GM12878 (cell line): Measurements from ENCODE around the gene CELF2. TPM values are rescaled to one million over a fixed set of nuclear protein-coding genes. Genes with fewer than 3 reads are reported as not detected.

ENCODE experiments used
- BHLHE40 ChIP-seq, 2 experiments: fragments of 450-650 bp in 1 of 2; IDR thresholded peaks; 2 replicates each; pipeline ENCODE4 v1.6.1; 2011 to 2017; ENCODE audit warnings: low read depth in 2 of 2, borderline replicate concordance in 1 of 2, improper control_type of control experiment in 1 of 2, low read length in 1 of 2, mild to moderate bottlenecking in 1 of 2
- CTCF ChIP-seq, 3 experiments: IDR thresholded peaks in 2 of 3; conservative IDR thresholded peaks in 1 of 3; 2 replicates each; pipeline ENCODE4 v1.5.1; 2011; ENCODE audit warnings: low read depth in 3 of 3, low read length in 3 of 3, mild to moderate bottlenecking in 3 of 3, control low read depth in 2 of 3, moderate library complexity in 2 of 3, inconsistent platforms in 1 of 3, mixed read lengths in 1 of 3; ENCODE audit not compliant: control insufficient read depth in 2 of 3, insufficient read depth in 1 of 3; ENCODE audit errors: extremely low read depth in 1 of 3
- IRF3 ChIP-seq: fragments of 450-650 bp; IDR thresholded peaks from 2 replicates; pipeline ENCODE4 v1.6.1; 2014; ENCODE audit warnings: mild to moderate bottlenecking
- IRF5 ChIP-seq: fragments of 450-650 bp; IDR thresholded peaks from 2 replicates; pipeline ENCODE4 v1.6.1; 2017; ENCODE audit warnings: borderline replicate concordance
- JUND ChIP-seq: IDR thresholded peaks from 2 replicates; pipeline ENCODE4 v1.6.1; 2012; ENCODE audit warnings: low read depth, mild to moderate bottlenecking, low read length, improper control_type of control experiment, moderate library complexity
- KDM1A ChIP-seq: fragments of 200-600 bp; sonication (generic); IDR thresholded peaks from 2 replicates; pipeline ENCODE4 v1.6.1; 2016; ENCODE audit warnings: borderline replicate concordance
- MEF2B ChIP-seq: fragments of 450-650 bp; IDR thresholded peaks from 2 replicates; pipeline ENCODE4 v1.6.1; 2018; ENCODE audit warnings: mild to moderate bottlenecking, moderate library complexity; ENCODE audit not compliant: partially characterized antibody, poor library complexity, severe bottlenecking
- RB1 ChIP-seq: fragments of 450-650 bp; formaldehyde crosslinking; IDR thresholded peaks from 2 replicates; pipeline ENCODE4 v1.6.1; 2017; ENCODE audit warnings: mild to moderate bottlenecking, borderline replicate concordance
- REST ChIP-seq: IDR thresholded peaks from 2 replicates; pipeline ENCODE4 v1.6.1; 2012; ENCODE audit warnings: mild to moderate bottlenecking, low read depth, low read length
- RUNX3 ChIP-seq: IDR thresholded peaks from 2 replicates; pipeline ENCODE4 v1.6.1; 2012; ENCODE audit warnings: low read length, inconsistent platforms
- TAF1 ChIP-seq: IDR thresholded peaks from 2 replicates; pipeline ENCODE4 v1.6.1; 2011; ENCODE audit warnings: mild to moderate bottlenecking, low read depth, low read length, borderline replicate concordance
- TCF12 ChIP-seq: IDR thresholded peaks from 2 replicates; pipeline ENCODE4 v1.6.1; 2011; ENCODE audit warnings: low read depth, mild to moderate bottlenecking, low read length
- ZZZ3 ChIP-seq: IDR thresholded peaks from 2 replicates; pipeline ENCODE4 v1.6.1; 2011; ENCODE audit warnings: low read depth; ENCODE audit not compliant: control insufficient read depth, insufficient read length
- polyA plus RNA-seq, 11 experiments: library from polyadenylated mRNA; depleted of rRNA in 4 of 11; unstranded in 6 of 11; stranded (reverse) in 5 of 11; fragments of >200 nt; fragmentation: Nextera tagmentation in 4 of 11; fragmentation: Illumina TruSeq in 1 of 11; extraction: Ambion mirVana in 4 of 11; extraction: Trizol in 1 of 11; gene quantifications; 1 replicate in 1 of 11; 2 replicates in 10 of 11; pipeline versions ENCODE4 v1.2.1 to v1.2.3, GENCODE V29; 2011 to 2016; ENCODE audit warnings: inconsistent platforms in 2 of 11, missing spikeins in 2 of 11, low read depth in 1 of 11
- total RNA-seq, 4 experiments: library from RNA; depleted of rRNA in 3 of 4; stranded (reverse); fragments of >200 nt in 3 of 4; fragmentation: Illumina TruSeq in 1 of 4; extraction: Trizol in 1 of 4; gene quantifications; 2 replicates each; pipeline versions ENCODE4 v1.2.1 to v1.2.3, GENCODE V29; 2013 to 2021
- TF ChIP-seq, protein P1 (sequence below): fragments of 450-650 bp; IDR thresholded peaks from 2 replicates; pipeline ENCODE4 v1.6.1; 2017; ENCODE audit warnings: mild to moderate bottlenecking, moderate library complexity

CELF2 gene
- total and polyA plus RNA-seq, 10 of the 15 experiments (the other 5 are each of a cell fraction or from before 2014, with no cell fraction given): 20.8 to 129 (median 86.3) TPM

GRCh38 chr10:11097686-11098085 is 80.0 kb downstream of the CELF2 start (continued):
- TF ChIP-seq IRF5 (no peak), JUND (no peak), CTCF (IDR thresholded peaks at IDR 0.05 in 2 of 3, conservative IDR thresholded peaks at IDR 0.05 in 1 of 3; ENCODE audit: control insufficient read depth in 2 of 3, extremely low read depth in 1 of 3, insufficient read depth in 1 of 3, low read depth in 3 of 3, low read length in 3 of 3) (no peak), TAF1 (no peak), IRF3 (no peak), REST (no peak), RUNX3 (peak; percentile 59), BHLHE40 (IDR thresholded peaks at IDR 0.05; ENCODE audit: borderline replicate concordance in 1 of 2, low read depth in 2 of 2, low read length in 1 of 2) (0 out of 4 replicates have a peak, but pooled peaks of 1 of the 2 experiments have one; percentile 15), TCF12 (no peak), RB1 (no peak), MEF2B (no peak), KDM1A (no peak), ZZZ3 (no peak)
- TF ChIP-seq, protein P1, sequence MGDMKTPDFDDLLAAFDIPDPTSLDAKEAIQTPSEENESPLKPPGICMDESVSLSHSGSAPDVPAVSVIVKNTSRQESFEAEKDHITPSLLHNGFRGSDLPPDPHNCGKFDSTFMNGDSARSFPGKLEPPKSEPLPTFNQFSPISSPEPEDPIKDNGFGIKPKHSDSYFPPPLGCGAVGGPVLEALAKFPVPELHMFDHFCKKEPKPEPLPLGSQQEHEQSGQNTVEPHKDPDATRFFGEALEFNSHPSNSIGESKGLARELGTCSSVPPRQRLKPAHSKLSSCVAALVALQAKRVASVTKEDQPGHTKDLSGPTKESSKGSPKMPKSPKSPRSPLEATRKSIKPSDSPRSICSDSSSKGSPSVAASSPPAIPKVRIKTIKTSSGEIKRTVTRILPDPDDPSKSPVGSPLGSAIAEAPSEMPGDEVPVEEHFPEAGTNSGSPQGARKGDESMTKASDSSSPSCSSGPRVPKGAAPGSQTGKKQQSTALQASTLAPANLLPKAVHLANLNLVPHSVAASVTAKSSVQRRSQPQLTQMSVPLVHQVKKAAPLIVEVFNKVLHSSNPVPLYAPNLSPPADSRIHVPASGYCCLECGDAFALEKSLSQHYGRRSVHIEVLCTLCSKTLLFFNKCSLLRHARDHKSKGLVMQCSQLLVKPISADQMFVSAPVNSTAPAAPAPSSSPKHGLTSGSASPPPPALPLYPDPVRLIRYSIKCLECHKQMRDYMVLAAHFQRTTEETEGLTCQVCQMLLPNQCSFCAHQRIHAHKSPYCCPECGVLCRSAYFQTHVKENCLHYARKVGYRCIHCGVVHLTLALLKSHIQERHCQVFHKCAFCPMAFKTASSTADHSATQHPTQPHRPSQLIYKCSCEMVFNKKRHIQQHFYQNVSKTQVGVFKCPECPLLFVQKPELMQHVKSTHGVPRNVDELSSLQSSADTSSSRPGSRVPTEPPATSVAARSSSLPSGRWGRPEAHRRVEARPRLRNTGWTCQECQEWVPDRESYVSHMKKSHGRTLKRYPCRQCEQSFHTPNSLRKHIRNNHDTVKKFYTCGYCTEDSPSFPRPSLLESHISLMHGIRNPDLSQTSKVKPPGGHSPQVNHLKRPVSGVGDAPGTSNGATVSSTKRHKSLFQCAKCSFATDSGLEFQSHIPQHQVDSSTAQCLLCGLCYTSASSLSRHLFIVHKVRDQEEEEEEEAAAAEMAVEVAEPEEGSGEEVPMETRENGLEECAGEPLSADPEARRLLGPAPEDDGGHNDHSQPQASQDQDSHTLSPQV: no peak
